Neural cell (in vitro differentiated cells): Measurements from ENCODE around the gene SLC25A22. TPM values are rescaled to one million over a fixed set of nuclear protein-coding genes. Genes with fewer than 3 reads are reported as not detected.
A peak's percentile ranks its signal among the peaks of the same experiment; 100 is the strongest.

Experiments used
- H2AFZ ChIP-seq: fragments of 200-600, 300-800 bp; sonication (generic), shearing (Covaris generic); 2 replicates; pipeline ENCODE4 v1.6.0; 2014; ENCODE audit warnings: low read depth, mild to moderate bottlenecking, antibody characterized with exemption, low read length, moderate library complexity
- H3F3A ChIP-seq: fragments of 200-600 bp; shearing (Covaris generic); 2 replicates; pipeline ENCODE4 v1.6.1; 2016; ENCODE audit warnings: mild to moderate bottlenecking, moderate library complexity, mixed read lengths, antibody characterized with exemption, low read length; ENCODE audit not compliant: insufficient read depth, poor library complexity, severe bottlenecking
- H3K27ac ChIP-seq: fragments of 200-600, 300-800 bp; sonication (generic), shearing (Covaris generic); 2 replicates; pipeline ENCODE4 v1.5.1; 2014; ENCODE audit warnings: mild to moderate bottlenecking, low read length, moderate library complexity
- H3K27me3 ChIP-seq: fragments of 300-800, 200-600 bp; sonication (generic), shearing (Covaris generic); 2 replicates; pipeline ENCODE4 v1.6.0; 2014; ENCODE audit warnings: mild to moderate bottlenecking, low read depth, low read length, moderate library complexity; ENCODE audit not compliant: insufficient read depth
- H3K36me3 ChIP-seq: fragments of 300-800, 200-600 bp; sonication (generic), shearing (Covaris generic); 2 replicates; pipeline ENCODE4 v1.5.1; 2014; ENCODE audit warnings: mild to moderate bottlenecking, antibody characterized with exemption, low read length, moderate library complexity; ENCODE audit not compliant: insufficient read depth
- H3K4me2 ChIP-seq: fragments of 300-800, 200-600 bp; sonication (generic), shearing (Covaris generic); 2 replicates; pipeline ENCODE4 v1.6.0; 2014; ENCODE audit warnings: mild to moderate bottlenecking, low read length
- H3K4me3 ChIP-seq: fragments of 300-800, 200-600 bp; sonication (generic), shearing (Covaris generic); 2 replicates; pipeline ENCODE4 v1.5.1; 2014; ENCODE audit warnings: mild to moderate bottlenecking, low read length, moderate library complexity
- H3K79me2 ChIP-seq: fragments of 200-600 bp; shearing (Covaris generic); replicated peaks from 2 replicates; pipeline ENCODE4 v1.6.0; 2014; ENCODE audit warnings: mild to moderate bottlenecking, low read length, moderate library complexity; ENCODE audit not compliant: insufficient read depth
- H3K9ac ChIP-seq: fragments of 300-800, 200-600 bp; sonication (generic), shearing (Covaris generic); 2 replicates; pipeline ENCODE4 v1.6.1; 2016; ENCODE audit warnings: mild to moderate bottlenecking, low read length, mixed read lengths
- H3K9me2 ChIP-seq: fragments of 200-600 bp; shearing (Covaris generic); 2 replicates; pipeline ENCODE4 v1.6.1; 2016; ENCODE audit warnings: mild to moderate bottlenecking, low read length, mixed read lengths; ENCODE audit not compliant: insufficient read depth
- H3K9me3 ChIP-seq: fragments of 200-600, 300-800 bp; sonication (generic), shearing (Covaris generic); 2 replicates; pipeline ENCODE4 v1.6.1; 2016; ENCODE audit warnings: mild to moderate bottlenecking, mixed run types, low read length, moderate library complexity, mixed read lengths
- H4K20me1 ChIP-seq: fragments of 200-600 bp; shearing (Covaris generic); 2 replicates; pipeline ENCODE4 v1.6.1; 2016; ENCODE audit warnings: mild to moderate bottlenecking, mixed run types; ENCODE audit not compliant: insufficient read depth
- EP300 ChIP-seq: fragments of 450-650 bp; conservative IDR thresholded peaks from 2 replicates; pipeline ENCODE4 v1.6.1; 2014; ENCODE audit warnings: antibody characterized with exemption, mild to moderate bottlenecking, moderate library complexity; ENCODE audit not compliant: poor library complexity, severe bottlenecking
- EZH2 ChIP-seq: fragments of 200-600, 300-800 bp; shearing (Covaris generic), sonication (generic); IDR thresholded peaks from 2 replicates; pipeline ENCODE4 v1.6.1; 2014; ENCODE audit warnings: antibody characterized with exemption, low read length, borderline replicate concordance, mild to moderate bottlenecking; ENCODE audit not compliant: insufficient read depth, poor library complexity, severe bottlenecking
- MXI1 ChIP-seq: fragments of 450-650 bp; conservative IDR thresholded peaks from 2 replicates; pipeline ENCODE4 v1.6.1; 2014; ENCODE audit warnings: antibody characterized with exemption, mild to moderate bottlenecking; ENCODE audit not compliant: poor library complexity, severe bottlenecking
- POLR2AphosphoS5 ChIP-seq: IDR thresholded peaks from 2 replicates; pipeline ENCODE4 v1.6.1; 2012
- RAD21 ChIP-seq: fragments of 450-650 bp; conservative IDR thresholded peaks from 2 replicates; pipeline ENCODE4 v1.6.1; 2014; ENCODE audit warnings: antibody characterized with exemption, mild to moderate bottlenecking, moderate library complexity
- REST ChIP-seq: IDR thresholded peaks from 2 replicates; pipeline ENCODE4 v1.6.1; 2012; ENCODE audit warnings: borderline replicate concordance
- SMC3 ChIP-seq: fragments of 450-650 bp; conservative IDR thresholded peaks from 2 replicates; pipeline ENCODE4 v1.6.1; 2014; ENCODE audit warnings: antibody characterized with exemption, mild to moderate bottlenecking, moderate library complexity; ENCODE audit not compliant: poor library complexity
- TAF1 ChIP-seq: IDR thresholded peaks from 2 replicates; pipeline ENCODE4 v1.6.1; 2012; ENCODE audit warnings: low read depth
- polyA plus RNA-seq: library from polyadenylated mRNA; depleted of rRNA; stranded (reverse); fragments of >200 nt; gene quantifications from 2 replicates; pipeline ENCODE4 v1.2.3, GENCODE V29; 2014
- TF ChIP-seq, protein P1 (sequence below): fragments of 450-650 bp; IDR thresholded peaks from 2 replicates; pipeline ENCODE4 v1.5.1; 2014; ENCODE audit warnings: antibody characterized with exemption, mild to moderate bottlenecking, moderate library complexity; ENCODE audit not compliant: poor library complexity, severe bottlenecking

Gene SLC25A22
- polyA plus RNA-seq, 1 donor from 2014 or later = 40.9 TPM

DNA sequence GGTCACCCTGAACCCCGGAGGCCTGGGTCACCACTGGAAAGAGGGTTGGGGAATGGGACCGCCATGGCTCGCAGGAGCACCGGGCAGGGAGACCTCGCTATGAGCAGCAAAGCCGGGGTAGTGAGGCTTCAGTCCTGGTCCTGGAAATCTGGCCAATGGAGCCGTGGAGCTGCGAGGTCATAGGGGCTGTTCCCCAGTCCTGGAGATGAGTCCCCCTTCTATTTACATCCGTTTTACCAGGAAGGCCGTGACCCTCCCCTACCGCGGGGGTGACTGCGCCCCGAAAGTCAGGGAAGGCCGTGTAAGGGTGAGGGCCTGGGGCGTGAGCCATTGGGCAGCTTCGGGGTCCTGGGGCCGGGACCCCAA, 6.5 kb upstream of the SLC25A22 start:
- Histone ChIP-seq H4K20me1 (no peaks in the 10 kb centered on the region), H3K4me3 (peak overlapping the region; percentile 70), H3K9me2 (no peaks in the 10 kb centered on the region), H3K79me2 (peaks cover 5% of the 10 kb centered on the region), H3K4me2 (no peak overlapping the region), H3K9ac (peak overlapping the region; percentile 68), H2AFZ (no peak overlapping the region), H3K27ac (no peak overlapping the region), H3K36me3 (no peaks in the 10 kb centered on the region), H3F3A (no peaks in the 10 kb centered on the region), H3K9me3 (no peaks in the 10 kb centered on the region), H3K27me3 (no peaks in the 10 kb centered on the region)
- no peak for TF ChIP-seq SMC3
- TF ChIP-seq REST = no peak
- TF ChIP-seq MXI1 = no peak
- TF ChIP-seq, protein P1, sequence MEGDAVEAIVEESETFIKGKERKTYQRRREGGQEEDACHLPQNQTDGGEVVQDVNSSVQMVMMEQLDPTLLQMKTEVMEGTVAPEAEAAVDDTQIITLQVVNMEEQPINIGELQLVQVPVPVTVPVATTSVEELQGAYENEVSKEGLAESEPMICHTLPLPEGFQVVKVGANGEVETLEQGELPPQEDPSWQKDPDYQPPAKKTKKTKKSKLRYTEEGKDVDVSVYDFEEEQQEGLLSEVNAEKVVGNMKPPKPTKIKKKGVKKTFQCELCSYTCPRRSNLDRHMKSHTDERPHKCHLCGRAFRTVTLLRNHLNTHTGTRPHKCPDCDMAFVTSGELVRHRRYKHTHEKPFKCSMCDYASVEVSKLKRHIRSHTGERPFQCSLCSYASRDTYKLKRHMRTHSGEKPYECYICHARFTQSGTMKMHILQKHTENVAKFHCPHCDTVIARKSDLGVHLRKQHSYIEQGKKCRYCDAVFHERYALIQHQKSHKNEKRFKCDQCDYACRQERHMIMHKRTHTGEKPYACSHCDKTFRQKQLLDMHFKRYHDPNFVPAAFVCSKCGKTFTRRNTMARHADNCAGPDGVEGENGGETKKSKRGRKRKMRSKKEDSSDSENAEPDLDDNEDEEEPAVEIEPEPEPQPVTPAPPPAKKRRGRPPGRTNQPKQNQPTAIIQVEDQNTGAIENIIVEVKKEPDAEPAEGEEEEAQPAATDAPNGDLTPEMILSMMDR = no peak
- TF ChIP-seq TAF1 = no peak
- TF ChIP-seq POLR2AphosphoS5 = no peak
- TF ChIP-seq RAD21 = no peak
- no peak for TF ChIP-seq EZH2
- no peak for TF ChIP-seq EP300

- H3K79me2 ChIP-seq = peaks cover 5% of the 10 kb centered on the region
- H2AFZ ChIP-seq = no peak overlapping the region
- H3K9ac ChIP-seq = peak overlapping the region; percentile 68
- peak overlapping the region; percentile 70 for H3K4me3 ChIP-seq
- H3K27me3 ChIP-seq = no peaks in the 10 kb centered on the region
- H3K9me2 ChIP-seq = no peaks in the 10 kb centered on the region
- no peak overlapping the region for H3K27ac ChIP-seq
- H3K4me2 ChIP-seq = no peak overlapping the region
- no peaks in the 10 kb centered on the region for H3F3A ChIP-seq
- TF ChIP-seq REST = no peak
- no peak for TF ChIP-seq SMC3
- TF ChIP-seq EZH2 = no peak
- no peak for TF ChIP-seq POLR2AphosphoS5
- TF ChIP-seq RAD21 = no peak
- TF ChIP-seq, protein P1 = no peak
- no peak for TF ChIP-seq MXI1
- no peak for TF ChIP-seq TAF1
- TF ChIP-seq EP300 = no peak
- no peaks in the 10 kb centered on the region for H3K9me3 ChIP-seq
- H4K20me1 ChIP-seq = no peaks in the 10 kb centered on the region
- H3K36me3 ChIP-seq = no peaks in the 10 kb centered on the region
These were observed 5.9 kb upstream of the SLC25A22 start for GRCh38 chr11:803770-804598.
